Lower lobe of right lung (tissue), 2 donors: ENCODE measurements around the gene MOB1A. TPM values are rescaled to one million over a fixed set of nuclear protein-coding genes. Genes with fewer than 3 reads are reported as not detected.
"Not testable (repeated sequence)": the region's sequence is repeated elsewhere in the genome, so short reads cannot be mapped to it uniquely, and the experiment has no call there.

Experiments used
- ATAC-seq, 2 donors: fragments of 200-7000 bp; cut with Tn5 transposase; one replicate each; pipeline ENCODE4 v1.9.1; 2020 to 2022; ENCODE audit warnings: mild to moderate bottlenecking in 2 of 2, moderate library complexity in 2 of 2
- DNase-seq: peaks from one replicate; pipeline ENCODE4 v3.0.0-alpha.2; 2020
- H3K27ac ChIP-seq: fragments of 200-600 bp; one replicate; pipeline ENCODE4 v1.8.0; 2022
- H3K27me3 ChIP-seq: fragments of 200-600 bp; one replicate; pipeline ENCODE4 v1.8.0; 2022; ENCODE audit warnings: low read depth
- H3K36me3 ChIP-seq: fragments of 200-600 bp; one replicate; pipeline ENCODE4 v1.8.0; 2022; ENCODE audit warnings: mild to moderate bottlenecking
- H3K4me1 ChIP-seq: fragments of 200-600 bp; one replicate; pipeline ENCODE4 v1.8.0; 2022
- H3K4me3 ChIP-seq: fragments of 200-600 bp; one replicate; pipeline ENCODE4 v1.8.0; 2022; ENCODE audit warnings: mild to moderate bottlenecking
- H3K9me3 ChIP-seq: fragments of 200-600 bp; one replicate; pipeline ENCODE4 v1.8.0; 2022
- CTCF ChIP-seq: fragments of 200-600 bp; IDR thresholded peaks from one replicate; pipeline ENCODE4 v1.8.0; 2022; ENCODE audit warnings: antibody characterized with exemption, mild to moderate bottlenecking
- intact Hi-C: fragments of 100-400 bp; cut with DNase I; formaldehyde crosslinking; loops from one replicate; pipeline ENCODE4 v1.11.0; 2022
- total RNA-seq: library from RNA; stranded (reverse); fragmentation: NEBNext Ultra II Directional; extraction: Animal tissue kit (Norgen Biotek cat#: 25700); gene quantifications from one replicate; pipeline ENCODE4 v1.2.1, GENCODE V29; 2021
- donor health status: DM: no; HTN: yes; CAD: no; lungs with severe emphysema.

The MOB1A gene
- total RNA-seq, 1 donor from 2014 or later, result 146 TPM

- H3K4me3 ChIP-seq, result no peak overlapping the region
- peaks cover 54% of the 10 kb centered on the region for H3K36me3 ChIP-seq
- no peaks in the 10 kb centered on the region for H3K9me3 ChIP-seq
- intact Hi-C loops, result no loop called here
- H3K4me1 ChIP-seq, result no peaks in the 10 kb centered on the region
- no peak for TF ChIP-seq CTCF
- H3K27me3 ChIP-seq, result no peaks in the 10 kb centered on the region
- ATAC-seq (no peak), DNase-seq (no peak)
- H3K27ac ChIP-seq, result no peak overlapping the region
These were observed 38.0 kb upstream of the MOB1A start for GRCh38 chr2:74216642-74217041.

DNA sequence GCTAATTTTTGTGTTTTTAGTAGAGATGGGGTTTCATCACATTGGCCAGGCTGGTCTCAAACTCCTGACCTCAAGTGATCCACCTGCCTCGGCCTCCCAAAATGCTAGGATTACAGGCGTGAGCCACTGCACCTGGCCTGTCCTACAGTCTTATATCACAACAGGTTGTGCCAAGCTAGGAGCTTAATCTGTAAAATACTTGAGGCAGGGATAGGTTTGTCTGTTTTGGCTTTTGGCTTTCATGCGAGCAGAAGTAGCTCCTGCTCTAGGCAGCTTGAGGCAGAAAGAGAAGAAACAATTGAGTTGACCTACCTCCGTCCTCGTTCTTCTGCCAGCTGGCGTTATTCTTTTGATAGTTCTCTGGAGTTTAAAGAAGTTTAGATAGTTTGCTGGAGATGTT, 37.1 kb upstream of the MOB1A start:
- H3K27me3 ChIP-seq, H3K27ac ChIP-seq, H3K4me3 ChIP-seq, DNase-seq, ATAC-seq, H3K4me1 ChIP-seq, H3K9me3 ChIP-seq, intact Hi-C loops: not testable (repeated sequence)
- peaks cover 63% of the 10 kb centered on the region for H3K36me3 ChIP-seq

- Histone ChIP-seq H3K36me3 (peaks cover 85% of the 10 kb centered on the region), H3K27ac (no peak overlapping the region), H3K9me3 (no peaks in the 10 kb centered on the region), H3K4me1 (no peaks in the 10 kb centered on the region), H3K27me3 (no peaks in the 10 kb centered on the region), H3K4me3 (no peak overlapping the region)
- intact Hi-C loops, result no loop called here
- ATAC-seq (no peak), DNase-seq (no peak)
- no peak for TF ChIP-seq CTCF
These were observed 34.2 kb upstream of the MOB1A start for GRCh38 chr2:74212702-74213410.

DNA sequence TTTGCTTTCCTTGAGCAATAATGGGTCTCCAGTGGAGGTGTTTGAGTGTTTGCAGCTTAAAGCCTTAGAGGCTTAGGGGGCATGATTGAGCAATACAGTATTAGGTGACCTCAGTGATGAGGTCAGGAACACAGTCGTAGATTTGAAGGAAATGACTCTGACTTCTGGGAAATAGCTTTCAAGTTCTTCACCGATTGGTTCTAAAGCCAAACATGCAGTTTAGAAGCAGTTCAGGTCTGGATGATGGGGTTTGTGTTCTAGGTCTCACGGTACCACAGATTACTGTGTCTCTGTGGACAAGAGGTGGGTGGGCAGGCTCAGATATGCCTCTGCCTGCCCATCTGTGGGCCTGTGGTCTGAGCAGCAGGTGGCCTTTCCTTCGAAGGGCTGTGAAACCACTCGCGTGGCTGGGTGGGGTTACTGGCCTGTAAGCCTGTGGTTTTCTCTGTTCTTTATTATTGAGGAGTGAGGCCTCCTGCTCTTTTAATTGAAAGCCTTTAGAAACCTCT, 27.6 kb upstream of the MOB1A start:
- Histone ChIP-seq H3K4me3 (no peak overlapping the region), H3K4me1 (peaks cover 26% of the 10 kb centered on the region), H3K36me3 (peaks cover 36% of the 10 kb centered on the region), H3K27ac (peak overlapping the region; percentile 66), H3K9me3 (no peaks in the 10 kb centered on the region), H3K27me3 (no peaks in the 10 kb centered on the region)
- intact Hi-C loops, result no loop called here
- TF ChIP-seq CTCF, result no peak
- DNase-seq (no peak), ATAC-seq (peak; percentile 77 to 91)

DNA sequence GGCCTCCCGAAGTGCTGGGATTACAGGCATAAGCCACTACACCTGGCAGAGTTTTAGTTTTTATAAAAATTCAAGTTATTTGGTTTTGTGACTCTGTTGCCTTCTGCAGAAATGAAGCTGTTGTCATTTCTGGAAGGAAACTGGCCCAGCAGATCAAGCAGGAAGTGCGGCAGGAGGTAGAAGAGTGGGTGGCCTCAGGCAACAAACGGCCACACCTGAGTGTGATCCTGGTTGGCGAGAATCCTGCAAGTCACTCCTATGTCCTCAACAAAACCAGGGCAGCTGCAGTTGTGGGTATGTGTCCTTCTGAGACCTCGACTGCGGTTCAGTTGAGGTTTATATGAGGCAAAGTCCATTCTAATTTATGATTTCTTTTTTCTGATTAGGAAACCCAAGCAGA, 26.9 kb upstream of the MOB1A start:
- Histone ChIP-seq H3K36me3 (peaks cover 30% of the 10 kb centered on the region), H3K9me3 (no peaks in the 10 kb centered on the region), H3K27ac (peak overlapping the region; percentile 66), H3K4me1 (peaks cover 31% of the 10 kb centered on the region), H3K27me3 (no peaks in the 10 kb centered on the region), H3K4me3 (no peak overlapping the region)
- intact Hi-C loops, result no loop called here
- TF ChIP-seq CTCF, result no peak
- peak; percentile 72 to 81 for ATAC-seq
- DNase-seq, result no peak

DNA sequence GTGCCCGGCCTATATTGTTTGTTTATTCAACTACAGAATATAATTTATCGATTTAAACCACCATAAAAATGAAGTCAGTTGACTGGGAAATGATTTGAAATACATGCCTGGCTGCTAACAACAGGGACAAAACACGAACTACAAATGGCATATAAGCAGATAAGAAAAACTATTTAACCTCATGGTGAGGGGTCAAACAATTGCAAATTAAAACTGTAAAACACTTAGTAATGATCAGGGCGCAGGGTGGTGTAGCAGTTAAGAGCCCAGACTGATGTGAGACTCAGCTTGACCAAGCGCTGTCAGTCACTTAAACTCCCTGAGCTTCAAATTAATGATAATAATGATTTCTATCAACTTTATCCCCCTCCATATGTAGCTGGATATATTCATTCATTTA, 26.4 kb upstream of the MOB1A start:
- no peak for ATAC-seq
- TF ChIP-seq CTCF, result no peak
- no peak for DNase-seq
- peaks cover 25% of the 10 kb centered on the region for H3K36me3 ChIP-seq
- no peaks in the 10 kb centered on the region for H3K9me3 ChIP-seq
- peak overlapping the region; percentile 66 for H3K27ac ChIP-seq
- no peaks in the 10 kb centered on the region for H3K27me3 ChIP-seq
- no peak overlapping the region for H3K4me3 ChIP-seq
- intact Hi-C loops, result no loop called here
- H3K4me1 ChIP-seq, result peaks cover 36% of the 10 kb centered on the region
